HG02981 (cell line): ENCODE measurements around the gene KLHL13.
"Not testable (repeated sequence)": the region's sequence is repeated elsewhere in the genome, so short reads cannot be mapped to it uniquely, and the experiment has no call there.

ENCODE experiments used
- ATAC-seq: cut with Tn5 transposase; IDR thresholded peaks from one replicate; pipeline ENCODE4 v1.9.1; 2021; ENCODE audit warnings: mild to moderate bottlenecking, moderate library complexity; ENCODE audit not compliant: unreplicated experiment

The KLHL13 gene, protein sequence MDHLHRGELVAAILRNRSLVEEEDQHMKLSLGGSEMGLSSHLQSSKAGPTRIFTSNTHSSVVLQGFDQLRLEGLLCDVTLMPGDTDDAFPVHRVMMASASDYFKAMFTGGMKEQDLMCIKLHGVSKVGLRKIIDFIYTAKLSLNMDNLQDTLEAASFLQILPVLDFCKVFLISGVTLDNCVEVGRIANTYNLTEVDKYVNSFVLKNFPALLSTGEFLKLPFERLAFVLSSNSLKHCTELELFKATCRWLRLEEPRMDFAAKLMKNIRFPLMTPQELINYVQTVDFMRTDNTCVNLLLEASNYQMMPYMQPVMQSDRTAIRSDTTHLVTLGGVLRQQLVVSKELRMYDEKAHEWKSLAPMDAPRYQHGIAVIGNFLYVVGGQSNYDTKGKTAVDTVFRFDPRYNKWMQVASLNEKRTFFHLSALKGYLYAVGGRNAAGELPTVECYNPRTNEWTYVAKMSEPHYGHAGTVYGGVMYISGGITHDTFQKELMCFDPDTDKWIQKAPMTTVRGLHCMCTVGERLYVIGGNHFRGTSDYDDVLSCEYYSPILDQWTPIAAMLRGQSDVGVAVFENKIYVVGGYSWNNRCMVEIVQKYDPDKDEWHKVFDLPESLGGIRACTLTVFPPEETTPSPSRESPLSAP

DNA sequence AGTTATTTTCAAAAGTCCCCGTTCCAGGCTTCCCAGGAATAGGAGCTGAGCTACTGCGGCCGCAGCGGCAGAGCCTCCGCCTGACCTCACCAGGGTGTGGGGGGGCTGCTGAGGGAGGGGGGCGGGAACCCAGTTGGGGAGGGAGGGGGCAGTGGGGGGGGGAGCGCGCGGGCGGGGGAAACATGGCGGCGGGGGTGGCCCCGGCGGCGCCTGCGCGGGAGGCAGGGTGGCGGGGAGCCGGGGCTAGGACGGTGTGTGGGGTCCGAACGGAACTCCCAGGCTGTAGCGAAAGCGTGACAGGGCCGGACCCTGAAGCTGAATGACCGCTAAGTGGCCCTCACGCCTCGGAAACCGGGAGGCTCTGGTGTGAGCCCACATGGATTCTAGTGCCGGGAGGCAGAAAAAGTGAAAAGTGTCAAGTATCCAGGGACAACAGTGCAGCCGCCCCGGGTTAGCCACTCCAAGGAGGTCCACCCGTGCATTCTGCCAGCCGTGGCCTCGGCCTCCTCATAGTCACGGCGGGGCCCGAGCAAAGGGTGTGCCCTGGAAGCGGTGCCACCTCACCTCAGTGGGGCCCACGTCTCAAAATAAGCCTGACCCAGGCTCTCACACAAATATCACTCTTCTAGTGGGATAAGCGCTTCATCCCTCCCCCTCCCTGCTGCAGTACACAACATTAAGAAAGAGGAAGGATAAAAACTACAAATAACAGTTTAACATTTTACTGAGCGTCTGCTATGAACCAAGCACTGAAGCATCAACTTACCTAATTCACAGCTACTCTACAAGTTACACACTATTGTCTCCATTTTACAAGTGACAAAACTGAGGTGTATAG, at the start of gene KLHL13:
Gene KLHL13, minus strand, starts transcription at position 98 of the 838 bp plus-strand sequence. CDS start 88,337 bp downstream, outside the sequence.
- ATAC-seq: no peak

DNA sequence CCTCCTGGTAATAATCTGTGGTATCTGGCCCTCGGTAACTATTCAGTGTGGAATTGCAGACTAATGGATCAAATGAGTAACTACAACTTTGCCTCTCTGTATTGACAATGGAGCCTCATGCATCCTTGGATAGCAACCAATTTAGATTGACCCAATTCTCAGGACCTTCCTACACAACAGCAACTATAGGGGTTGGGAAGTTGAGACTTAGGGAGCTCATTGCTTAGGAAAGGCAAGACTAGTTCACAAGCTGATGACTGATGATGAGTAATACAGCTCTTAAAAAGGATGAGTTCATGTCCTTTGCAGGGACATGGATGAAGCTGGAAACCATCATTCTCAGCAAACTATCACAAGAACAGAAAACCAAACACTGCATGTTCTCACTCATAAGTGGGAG, 47.5 kb upstream of the KLHL13 start:
- no peak for ATAC-seq

DNA sequence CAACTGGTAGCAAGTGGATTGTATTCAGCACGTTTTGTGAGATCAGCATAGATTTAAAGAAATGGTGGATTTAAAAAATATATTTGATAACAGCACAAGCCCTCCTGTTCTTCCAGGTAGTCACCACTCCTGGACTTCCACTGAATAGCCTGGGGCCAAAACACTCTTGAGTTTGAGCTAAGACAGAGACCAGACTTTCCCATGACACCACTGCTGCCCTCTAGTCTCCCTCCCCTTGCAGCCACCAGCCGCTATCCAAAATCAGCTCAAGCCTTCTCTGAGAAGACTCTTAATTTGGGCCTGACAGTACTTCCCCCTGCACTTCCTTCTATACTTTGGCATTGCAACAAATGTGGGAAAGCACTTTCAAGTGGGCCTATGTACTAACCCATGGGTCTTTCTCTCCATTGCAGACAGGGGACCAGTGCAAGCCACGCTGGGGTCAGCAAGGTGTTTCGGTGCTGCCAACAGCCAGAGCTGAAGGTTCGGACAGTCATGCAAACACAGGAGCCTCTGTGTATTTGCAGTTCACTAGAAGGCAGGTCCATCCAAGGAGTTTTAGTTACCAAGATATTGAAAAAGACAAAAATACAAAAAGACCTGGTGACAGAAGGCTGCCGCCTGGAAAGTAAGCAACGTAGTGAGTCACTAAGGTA, 40.5 kb upstream of the KLHL13 start:
- ATAC-seq: no peak

- no peak for ATAC-seq
Observed at GRCh38 chrX:118156254-118156952, 39.8 kb upstream of the KLHL13 start.

DNA sequence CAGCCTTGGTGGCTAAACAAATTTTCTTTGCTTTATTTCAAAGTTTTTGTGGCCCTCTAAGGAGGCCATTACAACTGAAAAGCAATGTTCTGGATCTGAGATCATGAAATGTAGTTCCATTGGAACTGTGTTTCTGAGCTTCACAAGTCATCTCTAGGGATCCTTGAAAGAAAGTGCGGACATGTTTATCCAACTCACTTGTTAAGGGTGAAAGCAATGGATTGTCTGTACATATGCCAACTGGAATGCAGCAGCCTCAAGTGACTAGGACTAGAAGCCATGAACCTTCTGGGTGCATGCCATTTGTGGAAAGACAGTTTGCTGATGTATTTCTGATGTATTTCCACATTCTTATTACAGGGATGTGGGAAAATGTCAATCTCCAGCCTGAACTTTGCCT, 36.7 kb upstream of the KLHL13 start:
- ATAC-seq: no peak

DNA sequence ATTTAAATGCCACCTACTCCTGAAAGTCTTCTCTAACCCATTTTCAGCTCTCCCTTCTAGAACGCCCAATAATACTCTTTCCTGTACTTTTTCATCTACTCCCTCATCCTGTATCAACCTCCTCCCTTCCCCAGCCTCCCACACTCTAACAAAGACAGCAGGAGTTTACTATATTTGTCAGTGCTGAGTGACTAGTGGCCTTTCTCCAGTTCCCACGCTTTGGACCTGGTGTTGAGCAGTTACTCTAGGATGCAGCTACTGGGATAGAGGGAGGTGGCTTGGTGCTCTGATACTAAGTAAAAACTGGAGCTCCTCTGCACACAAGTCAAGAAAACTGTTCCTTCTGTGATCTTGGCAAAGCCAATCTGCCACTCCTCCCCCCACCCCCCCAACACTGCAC, 36.1 kb upstream of the KLHL13 start:
- ATAC-seq: no peak

DNA sequence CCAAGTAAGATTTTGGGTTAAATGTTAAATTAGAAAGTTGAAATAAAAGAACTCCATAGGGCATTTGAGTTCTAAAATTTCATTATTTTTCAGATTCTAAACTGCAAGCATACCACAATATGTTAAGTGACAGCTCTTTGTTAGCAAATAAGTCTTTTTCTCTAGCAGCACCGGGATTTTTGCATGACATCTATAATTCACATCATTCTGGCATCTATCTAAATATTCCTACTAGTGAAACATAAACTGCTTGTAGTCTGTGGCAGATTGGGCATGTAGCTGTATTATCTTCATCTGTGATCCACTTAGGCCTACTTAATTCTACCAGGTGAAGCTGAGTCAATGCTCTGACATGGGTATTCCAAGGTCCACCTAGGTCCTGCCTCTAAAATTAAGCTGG, 32.1 kb upstream of the KLHL13 start:
- ATAC-seq: no peak

DNA sequence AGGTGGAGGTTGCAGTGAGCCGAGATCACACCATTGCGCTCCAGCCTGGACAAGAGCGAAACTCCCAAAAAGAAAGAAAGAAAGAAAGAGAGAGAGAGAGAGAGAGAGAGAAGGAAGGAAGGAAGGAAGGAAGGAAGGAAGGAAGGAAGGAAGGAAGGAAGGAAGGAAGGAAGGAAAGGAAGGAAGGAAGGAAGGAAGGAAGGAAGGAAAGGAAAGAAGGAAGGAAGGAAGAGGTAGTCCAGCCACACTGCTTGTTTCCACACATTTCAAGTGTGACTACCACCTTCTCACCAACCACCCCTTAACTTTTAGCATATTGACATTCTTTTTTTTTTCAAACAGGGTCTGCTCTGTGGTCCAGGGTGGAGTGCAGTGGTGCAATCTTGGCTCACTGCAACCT, 31.2 kb upstream of the KLHL13 start:
- not testable (repeated sequence) for ATAC-seq

- ATAC-seq: no peak
Observed at GRCh38 chrX:118143578-118143977, 27.0 kb upstream of the KLHL13 start.

DNA sequence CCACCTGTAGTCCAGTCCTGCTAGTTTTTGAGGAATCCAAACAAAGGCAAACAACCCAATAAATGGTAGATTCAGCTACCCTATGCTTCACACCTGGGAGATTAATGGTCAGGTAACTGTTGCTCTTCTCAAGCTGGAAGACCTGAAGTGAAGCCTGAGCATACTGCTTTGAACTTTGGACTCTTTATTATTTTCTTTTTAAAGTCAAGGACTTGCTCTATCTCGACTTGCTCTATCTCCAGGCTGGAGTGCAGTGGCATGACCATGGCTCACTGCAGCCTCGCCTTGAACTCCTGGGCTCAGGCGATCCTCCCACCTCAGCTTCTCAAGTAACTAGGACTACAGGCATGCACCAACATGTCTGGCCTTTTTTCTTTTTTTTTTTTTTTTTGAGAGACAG, 14.7 kb upstream of the KLHL13 start:
- ATAC-seq: no peak

DNA sequence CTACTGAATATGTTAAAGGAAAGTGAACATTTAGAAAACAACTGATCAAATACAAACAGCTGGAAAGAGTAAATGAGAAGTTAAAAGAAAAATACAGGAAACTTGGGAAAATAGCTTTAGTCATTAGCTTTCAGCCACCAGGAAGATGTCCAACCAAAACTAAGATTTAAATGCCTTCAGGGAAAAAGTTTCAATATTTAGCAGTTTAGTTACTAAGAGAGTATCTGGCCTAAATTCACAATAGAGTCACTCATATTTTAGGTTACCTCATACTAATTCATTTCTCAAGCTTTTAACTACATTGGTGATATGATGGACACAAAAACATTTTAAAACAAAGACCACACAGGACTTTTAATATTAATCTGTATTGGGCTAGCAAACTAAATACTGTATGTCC, 13.1 kb upstream of the KLHL13 start:
- no peak for ATAC-seq

DNA sequence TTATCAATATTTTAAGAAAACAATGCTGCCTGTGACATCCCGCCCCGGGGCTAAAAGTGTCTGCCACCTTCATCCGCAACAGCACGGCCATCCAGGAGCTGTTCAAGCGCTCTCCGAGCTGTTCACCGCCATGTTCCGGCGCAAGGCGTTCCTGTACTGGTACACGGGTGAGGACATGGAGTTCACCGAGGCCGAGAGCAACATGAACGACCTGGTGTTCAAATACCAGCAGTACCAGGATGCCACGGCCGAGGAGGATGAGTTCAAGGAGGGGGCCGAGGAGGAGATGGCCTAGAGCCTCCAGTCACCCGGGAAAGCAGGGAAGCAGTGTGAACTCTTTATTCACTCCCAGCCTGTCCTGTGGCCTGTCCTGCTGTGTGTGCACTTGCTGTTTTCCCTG, 12.1 kb upstream of the KLHL13 start:
- ATAC-seq: no peak

- ATAC-seq: no peak
Observed at GRCh38 chrX:118126286-118126685, 9.7 kb upstream of the KLHL13 start.

DNA sequence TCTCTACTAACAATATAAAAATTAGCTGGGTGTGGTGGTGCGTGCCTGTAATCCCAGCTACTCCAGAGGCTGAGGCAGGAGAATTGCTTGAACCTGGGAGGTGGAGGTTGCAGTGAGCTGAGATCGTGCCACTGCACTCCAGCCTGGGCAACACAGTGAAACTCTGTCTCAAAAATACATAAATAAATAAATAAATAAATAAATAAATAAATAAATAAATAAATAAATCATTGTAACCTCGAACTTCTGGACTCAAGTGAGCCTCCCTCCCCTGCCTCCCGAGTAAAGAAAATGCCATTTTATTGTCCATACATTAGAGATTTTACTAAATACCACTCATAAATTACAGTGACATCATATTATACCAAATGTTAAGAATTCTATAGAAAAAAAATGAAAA, 7.6 kb upstream of the KLHL13 start:
- not testable (repeated sequence) for ATAC-seq

DNA sequence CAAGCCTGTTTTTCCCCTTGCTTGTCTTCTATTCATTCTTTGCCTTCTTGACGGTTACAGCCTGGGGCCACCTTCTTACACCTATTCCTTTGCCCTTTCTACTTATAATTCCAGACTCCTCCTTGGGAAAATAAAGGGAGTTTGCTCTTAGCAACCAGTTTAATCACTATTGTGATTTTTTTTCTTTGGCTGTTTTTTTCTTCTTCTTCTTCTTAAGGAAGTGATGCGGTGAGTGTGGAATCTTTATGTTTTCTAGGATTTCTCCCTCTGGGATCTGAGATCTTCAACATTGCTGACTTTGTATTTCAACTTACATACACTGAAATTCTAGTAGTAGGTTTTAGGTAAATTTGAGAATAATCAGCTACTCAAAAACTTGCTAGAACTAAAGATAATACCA, 1.1 kb upstream of the KLHL13 start:
- no peak for ATAC-seq

DNA sequence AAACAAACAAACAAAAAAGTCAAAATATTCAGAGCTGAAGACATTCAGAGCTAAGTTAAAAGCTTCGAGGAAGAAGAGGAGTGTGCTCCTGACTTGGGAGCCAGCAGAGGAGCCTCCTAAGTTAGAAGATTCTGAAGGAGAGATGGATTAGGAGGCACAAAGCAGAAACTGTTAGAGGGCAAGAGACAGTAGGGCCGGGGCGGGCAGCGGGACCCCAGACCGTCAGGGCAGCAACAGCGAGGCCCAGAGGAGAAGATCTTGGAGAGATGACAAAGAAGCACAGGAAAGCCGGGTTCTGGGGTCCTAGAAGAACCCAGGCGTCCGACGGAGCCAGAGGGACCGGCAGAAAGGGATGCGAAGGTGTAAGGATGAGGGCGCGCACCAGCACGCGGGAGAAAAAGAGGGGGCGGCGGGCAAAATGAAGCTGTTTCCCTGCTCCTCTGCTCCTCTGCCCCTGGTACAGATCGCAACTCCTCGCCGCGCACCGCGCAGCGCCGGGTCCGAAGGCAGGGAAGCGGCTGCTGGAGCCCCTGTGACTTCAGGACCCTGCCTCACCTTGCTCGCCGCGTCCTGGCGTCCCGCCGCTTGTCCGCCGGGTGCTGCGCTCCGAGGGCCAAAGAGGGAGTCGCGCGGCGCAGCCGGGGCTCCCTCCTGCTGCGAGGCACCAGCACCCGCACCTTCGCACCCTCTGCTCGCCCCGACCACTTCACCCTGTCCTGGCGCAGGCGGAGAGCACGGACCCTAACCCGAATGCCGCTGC, 477 bp downstream of the KLHL13 start:
- ATAC-seq: no peak

- no peak for ATAC-seq
Observed at GRCh38 chrX:118114971-118115370, 1.6 kb downstream of the KLHL13 start.

GRCh38 chrX:118109065-118109464, 7.5 kb downstream of the KLHL13 start:
- ATAC-seq: no peak

GRCh38 chrX:118108304-118108703, 8.3 kb downstream of the KLHL13 start:
- ATAC-seq: no peak

DNA sequence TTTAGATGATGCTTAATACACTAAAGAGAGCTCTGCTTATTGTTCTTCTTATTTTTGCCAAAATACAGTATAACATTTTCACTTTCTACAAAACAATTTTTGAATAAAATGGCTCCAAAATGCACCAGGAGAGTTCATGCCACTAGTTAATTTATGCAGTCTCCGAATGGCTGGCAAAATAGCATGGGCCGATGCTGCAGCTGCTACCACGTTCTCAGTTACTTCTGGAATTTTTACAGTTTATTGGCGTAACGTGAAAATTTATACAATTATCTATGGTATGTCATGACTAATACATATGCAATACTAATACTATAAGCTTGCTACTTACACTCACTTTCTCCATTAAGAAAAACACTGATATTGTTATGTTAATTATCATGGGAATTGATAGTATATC, 16.5 kb downstream of the KLHL13 start:
- no peak for ATAC-seq
